SU-DHL-6 (cell line): ENCODE results near the gene ZNF747.

Experiments
- H2AFZ ChIP-seq: fragments of 200-600 bp; sonication (generic); 2 replicates; pipeline ENCODE4 v1.6.1; 2014; ENCODE audit warnings: low read depth, mild to moderate bottlenecking, moderate library complexity, mixed read lengths, antibody characterized with exemption, low read length; ENCODE audit not compliant: severe bottlenecking
- H3F3A ChIP-seq: fragments of 200-600 bp; shearing (Covaris generic); 2 replicates; pipeline ENCODE4 v1.6.0; 2016; ENCODE audit warnings: antibody characterized with exemption, mild to moderate bottlenecking; ENCODE audit not compliant: insufficient read depth
- H3K27ac ChIP-seq: fragments of 200-600 bp; sonication (generic); 2 replicates; pipeline ENCODE4 v1.5.1; 2016; ENCODE audit warnings: low read depth, mild to moderate bottlenecking, low read length, moderate library complexity, mixed read lengths
- H3K27me3 ChIP-seq: fragments of 200-600 bp; sonication (generic), shearing (Covaris generic); 2 replicates; pipeline ENCODE4 v1.6.0; 2014; ENCODE audit warnings: mild to moderate bottlenecking, low read length
- H3K36me3 ChIP-seq: fragments of 200-600 bp; sonication (generic); 2 replicates; pipeline ENCODE4 v1.6.1; 2014; ENCODE audit warnings: mild to moderate bottlenecking, low read length, mixed read lengths
- H3K4me2 ChIP-seq: fragments of 300-600, 200-600 bp; shearing (Covaris generic), sonication (generic); 2 replicates; pipeline ENCODE4 v1.6.0; 2014; ENCODE audit warnings: low read length, low read depth, mild to moderate bottlenecking; ENCODE audit not compliant: poor library complexity, severe bottlenecking
- H3K4me3 ChIP-seq: fragments of 200-600 bp; sonication (generic); 2 replicates; pipeline ENCODE4 v1.5.1; 2014; ENCODE audit warnings: antibody characterized with exemption, low read length, mild to moderate bottlenecking, mixed read lengths; ENCODE audit not compliant: insufficient read depth, poor library complexity, severe bottlenecking
- H3K79me2 ChIP-seq: fragments of 200-600 bp; sonication (generic); 2 replicates; pipeline ENCODE4 v1.6.1; 2014; ENCODE audit warnings: mild to moderate bottlenecking, low read length, moderate library complexity; ENCODE audit not compliant: insufficient read depth
- H3K9ac ChIP-seq: fragments of 200-600 bp; sonication (generic); 2 replicates; pipeline ENCODE4 v1.7.0; 2014; ENCODE audit warnings: mild to moderate bottlenecking, low read length
- H3K9me2 ChIP-seq: fragments of 200-600 bp; sonication (generic); replicated peaks from 2 replicates; pipeline ENCODE4 v1.6.1; 2014; ENCODE audit warnings: low read length; ENCODE audit not compliant: insufficient read depth
- H3K9me3 ChIP-seq: fragments of 200-600 bp; sonication (generic); 2 replicates; pipeline ENCODE4 v1.6.1; 2014; ENCODE audit warnings: low read length, mixed read lengths; ENCODE audit not compliant: insufficient read depth
- H4K20me1 ChIP-seq: fragments of 200-600 bp; sonication (generic); 2 replicates; pipeline ENCODE4 v1.6.1; 2014; ENCODE audit warnings: low read depth, mild to moderate bottlenecking, antibody characterized with exemption, low read length, moderate library complexity, mixed read lengths
- EZH2phosphoT487 ChIP-seq: fragments of 200-600 bp; sonication (generic), shearing (Covaris generic); conservative IDR thresholded peaks from 2 replicates; pipeline ENCODE4 v1.6.1; 2018; ENCODE audit warnings: mild to moderate bottlenecking, antibody characterized with exemption, low read length, moderate library complexity, mixed read lengths
- TF ChIP-seq, protein P1 (sequence below): fragments of 200-600 bp; sonication (generic); IDR thresholded peaks from one replicate; pipeline ENCODE4 v1.5.1; 2017; ENCODE audit warnings: antibody characterized with exemption, mild to moderate bottlenecking, low read length, moderate library complexity; ENCODE audit not compliant: insufficient read depth, poor library complexity, severe bottlenecking

The ZNF747 gene

DNA sequence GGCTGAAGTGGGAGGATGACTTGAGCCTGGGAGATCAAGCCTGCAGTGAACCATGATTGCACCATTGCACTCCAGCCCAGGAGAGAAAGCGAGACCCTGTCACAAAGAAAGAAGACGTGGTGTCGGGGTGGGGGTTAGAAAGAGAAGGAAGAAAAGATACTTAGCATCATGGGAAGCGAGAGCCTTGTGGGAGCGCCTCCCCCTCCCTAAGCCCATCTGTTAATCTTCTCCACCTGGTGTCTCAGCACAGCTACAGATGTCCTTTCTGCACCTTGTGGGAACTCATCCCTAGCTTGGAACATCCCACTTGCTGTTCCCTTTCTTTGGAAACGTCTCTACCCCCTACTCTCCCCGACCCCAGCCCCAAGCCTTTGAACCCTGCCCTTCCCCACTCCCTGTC lies 30.9 kb upstream of the ZNF747 start:
- H3K9me2 ChIP-seq, result no peaks in the 10 kb centered on the region
- no peak overlapping the region for H2AFZ ChIP-seq
- no peaks in the 10 kb centered on the region for H3F3A ChIP-seq
- H3K36me3 ChIP-seq, result no peaks in the 10 kb centered on the region
- no peaks in the 10 kb centered on the region for H4K20me1 ChIP-seq
- no peaks in the 10 kb centered on the region for H3K79me2 ChIP-seq
- H3K27ac ChIP-seq, result no peak overlapping the region
- H3K4me3 ChIP-seq, result no peak overlapping the region
- no peaks in the 10 kb centered on the region for H3K9me3 ChIP-seq
- TF ChIP-seq EZH2phosphoT487, result no peak
- TF ChIP-seq, protein P1, sequence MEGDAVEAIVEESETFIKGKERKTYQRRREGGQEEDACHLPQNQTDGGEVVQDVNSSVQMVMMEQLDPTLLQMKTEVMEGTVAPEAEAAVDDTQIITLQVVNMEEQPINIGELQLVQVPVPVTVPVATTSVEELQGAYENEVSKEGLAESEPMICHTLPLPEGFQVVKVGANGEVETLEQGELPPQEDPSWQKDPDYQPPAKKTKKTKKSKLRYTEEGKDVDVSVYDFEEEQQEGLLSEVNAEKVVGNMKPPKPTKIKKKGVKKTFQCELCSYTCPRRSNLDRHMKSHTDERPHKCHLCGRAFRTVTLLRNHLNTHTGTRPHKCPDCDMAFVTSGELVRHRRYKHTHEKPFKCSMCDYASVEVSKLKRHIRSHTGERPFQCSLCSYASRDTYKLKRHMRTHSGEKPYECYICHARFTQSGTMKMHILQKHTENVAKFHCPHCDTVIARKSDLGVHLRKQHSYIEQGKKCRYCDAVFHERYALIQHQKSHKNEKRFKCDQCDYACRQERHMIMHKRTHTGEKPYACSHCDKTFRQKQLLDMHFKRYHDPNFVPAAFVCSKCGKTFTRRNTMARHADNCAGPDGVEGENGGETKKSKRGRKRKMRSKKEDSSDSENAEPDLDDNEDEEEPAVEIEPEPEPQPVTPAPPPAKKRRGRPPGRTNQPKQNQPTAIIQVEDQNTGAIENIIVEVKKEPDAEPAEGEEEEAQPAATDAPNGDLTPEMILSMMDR, result no peak
- H3K9ac ChIP-seq, result no peak overlapping the region
- H3K4me2 ChIP-seq, result no peak overlapping the region
- H3K27me3 ChIP-seq, result no peaks in the 10 kb centered on the region

DNA sequence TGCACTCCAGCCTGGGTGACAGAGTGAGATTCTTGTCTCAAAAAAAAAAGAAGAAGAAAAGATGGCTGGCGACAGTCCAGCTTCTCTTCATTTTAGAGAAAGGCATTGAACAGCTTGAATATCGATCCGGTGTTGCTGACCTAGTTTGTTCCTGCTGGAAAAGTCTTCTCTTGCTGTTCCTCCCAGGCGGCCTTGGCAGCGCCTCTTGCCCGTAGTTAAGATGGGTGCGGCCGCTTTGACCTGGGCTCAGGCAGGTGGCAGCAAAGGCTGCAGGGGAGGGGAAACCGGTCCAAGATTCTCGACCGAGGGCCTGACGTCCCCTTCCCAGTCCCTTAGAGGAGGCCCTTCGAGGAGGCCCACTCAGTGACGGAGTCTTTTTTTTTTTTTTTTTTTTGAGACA lies 27.4 kb upstream of the ZNF747 start:
- no peak overlapping the region for H3K4me2 ChIP-seq
- no peak for TF ChIP-seq EZH2phosphoT487
- TF ChIP-seq, protein P1, result no peak
- no peaks in the 10 kb centered on the region for H3K36me3 ChIP-seq
- H3K9me3 ChIP-seq, result no peaks in the 10 kb centered on the region
- no peak overlapping the region for H3K9ac ChIP-seq
- H3F3A ChIP-seq, result peaks cover 5% of the 10 kb centered on the region; the same call in 1 of the 2 replicates
- no peaks in the 10 kb centered on the region for H3K9me2 ChIP-seq
- H4K20me1 ChIP-seq, result no peaks in the 10 kb centered on the region
- no peak overlapping the region for H3K4me3 ChIP-seq
- H3K27me3 ChIP-seq, result no peaks in the 10 kb centered on the region
- no peak overlapping the region for H3K27ac ChIP-seq
- H2AFZ ChIP-seq, result no peak overlapping the region
- 0 out of 2 replicates have a peak, but pooled peaks cover 4% of the 10 kb centered on the region for H3K79me2 ChIP-seq

DNA sequence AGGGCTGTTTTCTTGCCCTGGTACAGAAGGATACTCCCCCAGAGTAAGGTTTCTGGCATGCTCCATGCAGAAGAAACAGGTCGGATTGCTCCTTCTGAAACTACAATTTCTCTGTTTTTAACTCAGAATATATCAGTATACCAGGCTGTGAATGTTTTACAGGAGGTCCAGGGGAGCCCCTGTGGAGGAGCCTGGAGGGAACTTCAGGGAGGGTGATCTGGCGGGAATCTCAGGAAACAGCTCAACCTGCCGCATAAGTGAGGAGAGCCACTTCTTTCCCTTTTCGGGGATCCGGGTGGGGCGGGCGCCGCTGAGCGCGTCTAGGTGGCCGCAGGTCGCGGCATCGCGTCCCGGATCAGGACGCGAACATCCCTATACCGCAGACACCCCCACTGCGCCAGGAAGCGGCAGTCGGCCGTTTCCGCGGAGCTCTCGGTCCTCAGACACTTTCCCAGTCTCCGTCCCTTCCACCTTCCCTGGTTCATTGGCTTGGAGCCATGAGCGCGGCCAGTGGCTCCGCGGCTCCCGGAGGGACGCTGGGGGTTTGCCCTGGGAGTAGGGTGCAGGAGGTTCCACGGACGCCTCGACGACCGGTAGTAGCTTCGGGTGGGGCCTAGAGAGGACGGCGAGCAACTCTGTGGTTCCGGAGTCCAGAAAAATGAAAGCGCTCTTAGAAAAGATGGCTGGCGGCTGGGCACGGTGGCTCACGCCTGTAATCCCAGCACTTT lies 26.6 kb upstream of the ZNF747 start:
- no peak overlapping the region for H2AFZ ChIP-seq
- no peaks in the 10 kb centered on the region for H3K9me2 ChIP-seq
- H3K4me3 ChIP-seq, result no peak overlapping the region
- TF ChIP-seq, protein P1, result no peak
- no peak for TF ChIP-seq EZH2phosphoT487
- H3K27me3 ChIP-seq, result no peaks in the 10 kb centered on the region
- no peaks in the 10 kb centered on the region for H3K36me3 ChIP-seq
- H3F3A ChIP-seq, result peaks cover 5% of the 10 kb centered on the region; the same call in 1 of the 2 replicates
- no peaks in the 10 kb centered on the region for H3K9me3 ChIP-seq
- peaks cover 9% of the 10 kb centered on the region; the same call in 1 of the 2 replicates for H3K79me2 ChIP-seq
- H3K27ac ChIP-seq, result no peak overlapping the region
- H3K9ac ChIP-seq, result no peak overlapping the region
- no peaks in the 10 kb centered on the region for H4K20me1 ChIP-seq
- no peak overlapping the region for H3K4me2 ChIP-seq
